Keratinocyte (primary cell): Measurements from ENCODE around the gene GRIK4. TPM values are rescaled to one million over a fixed set of nuclear protein-coding genes. Genes with fewer than 3 reads are reported as not detected.
A peak's percentile ranks its signal among the peaks of the same experiment; 100 is the strongest.

Experiments
- DNase-seq: peaks from one replicate; pipeline ENCODE4 v3.0.0-alpha.2; 2011; ENCODE audit warnings: low read depth, missing footprints, low spot score
- FAIRE-seq: peaks from 2 replicates; lab custom pipeline; 2011; peaks lifted over from hg19 to GRCh38; lab: Jason Lieb, UNC
- H2AFZ ChIP-seq: 2 replicates; pipeline ENCODE4 v1.6.0; 2012; ENCODE audit warnings: low read length, control low read depth, inconsistent platforms; ENCODE audit not compliant: control insufficient read depth
- H3K27ac ChIP-seq: 2 replicates; pipeline ENCODE4 v1.5.1; 2011; ENCODE audit warnings: low read length; ENCODE audit not compliant: control insufficient read depth, insufficient read depth
- H3K27me3 ChIP-seq: 3 replicates; pipeline ENCODE4 v1.6.0; 2011; ENCODE audit warnings: low read length; ENCODE audit not compliant: control insufficient read depth, insufficient read depth; ENCODE audit errors: extremely low read depth
- H3K36me3 ChIP-seq, 2 experiments: 2 replicates in 1 of 2; 3 replicates in 1 of 2; pipeline ENCODE4 v1.5.1; 2011; ENCODE audit warnings: low read length in 2 of 2, mild to moderate bottlenecking in 1 of 2; ENCODE audit not compliant: control insufficient read depth in 2 of 2, insufficient read depth in 2 of 2; ENCODE audit errors: extremely low read depth in 1 of 2
- H3K4me1 ChIP-seq: 3 replicates; pipeline ENCODE4 v1.5.1; 2011; ENCODE audit warnings: low read length; ENCODE audit not compliant: control insufficient read depth, insufficient read depth; ENCODE audit errors: extremely low read depth
- H3K4me2 ChIP-seq: 3 replicates; pipeline ENCODE4 v1.6.0; 2011; ENCODE audit warnings: low read depth, low read length; ENCODE audit not compliant: control insufficient read depth, insufficient read depth; ENCODE audit errors: extremely low read depth
- H3K4me3 ChIP-seq, 3 experiments: fragments of 200-600 bp in 1 of 3; sonication (generic) in 1 of 3; 2 replicates in 2 of 3; 3 replicates in 1 of 3; pipeline ENCODE4 v1.5.1; 2011 to 2016; ENCODE audit warnings: low read length in 3 of 3, mild to moderate bottlenecking in 3 of 3, control low read depth in 2 of 3, inconsistent platforms in 1 of 3, low read depth in 1 of 3, mixed read lengths in 1 of 3, mixed run types in 1 of 3, moderate library complexity in 1 of 3; ENCODE audit not compliant: control insufficient read depth in 2 of 3, insufficient read depth in 2 of 3; ENCODE audit errors: extremely low read depth in 1 of 3
- H3K79me2 ChIP-seq: 2 replicates; pipeline ENCODE4 v1.6.0; 2012; ENCODE audit warnings: low read length; ENCODE audit not compliant: control insufficient read depth, insufficient read depth
- H3K9ac ChIP-seq: 3 replicates; pipeline ENCODE4 v1.6.0; 2011; ENCODE audit warnings: low read length; ENCODE audit not compliant: control insufficient read depth, insufficient read depth; ENCODE audit errors: extremely low read depth
- H3K9me1 ChIP-seq: 3 replicates; pipeline ENCODE4 v1.6.0; 2011; ENCODE audit warnings: low read length; ENCODE audit not compliant: control insufficient read depth, insufficient read depth; ENCODE audit errors: extremely low read depth
- H3K9me3 ChIP-seq: 2 replicates; pipeline ENCODE4 v1.5.1; 2012; ENCODE audit warnings: low read depth, low read length; ENCODE audit not compliant: control insufficient read depth
- H4K20me1 ChIP-seq: 3 replicates; pipeline ENCODE4 v1.6.0; 2011; ENCODE audit warnings: low read length; ENCODE audit not compliant: control insufficient read depth, insufficient read depth; ENCODE audit errors: extremely low read depth
- EZH2 ChIP-seq: IDR thresholded peaks from one replicate; pipeline ENCODE4 v1.6.1; 2012; ENCODE audit warnings: inconsistent platforms, mild to moderate bottlenecking, low read length, moderate library complexity
- dilution Hi-C: fragments of 300-500 bp; cut with MboI; formaldehyde crosslinking; loops from one replicate; pipeline ENCODE4 v1.7.0; 2020; ENCODE audit warnings: low sequenced_read_pairs; ENCODE audit not compliant: extremely low pct_ligation_motif_present
- polyA plus RNA-seq, 5 experiments: library from polyadenylated mRNA; depleted of rRNA in 3 of 5; stranded (reverse) in 3 of 5; stranded (forward) in 1 of 5; unstranded in 1 of 5; fragments of >200 nt; gene quantifications; 1 replicate in 1 of 5; 2 replicates in 3 of 5; 3 replicates in 1 of 5; pipeline versions ENCODE4 v1.2.1 to v1.2.3, GENCODE V29; 2011 to 2012; ENCODE audit warnings: missing spikeins in 2 of 5, low read depth in 1 of 5, low replicate concordance in 1 of 5
- TF ChIP-seq, protein P1 (sequence below), 3 experiments: IDR thresholded peaks in 1 of 3; conservative IDR thresholded peaks in 1 of 3; optimal IDR thresholded peaks in 1 of 3; 2 replicates in 2 of 3; 3 replicates in 1 of 3; pipeline versions ENCODE3 to v1.5.1; 2011; ENCODE audit warnings: low read length in 3 of 3, mild to moderate bottlenecking in 3 of 3, moderate library complexity in 2 of 3, control low read depth in 1 of 3, inconsistent platforms in 1 of 3; ENCODE audit not compliant: insufficient read depth in 2 of 3; ENCODE audit errors: extremely low read depth in 1 of 3

The GRIK4 gene
- polyA plus RNA-seq, 1 donor (not counting 4 experiments of a cell fraction or from before 2014, with no cell fraction given) = not detected

DNA sequence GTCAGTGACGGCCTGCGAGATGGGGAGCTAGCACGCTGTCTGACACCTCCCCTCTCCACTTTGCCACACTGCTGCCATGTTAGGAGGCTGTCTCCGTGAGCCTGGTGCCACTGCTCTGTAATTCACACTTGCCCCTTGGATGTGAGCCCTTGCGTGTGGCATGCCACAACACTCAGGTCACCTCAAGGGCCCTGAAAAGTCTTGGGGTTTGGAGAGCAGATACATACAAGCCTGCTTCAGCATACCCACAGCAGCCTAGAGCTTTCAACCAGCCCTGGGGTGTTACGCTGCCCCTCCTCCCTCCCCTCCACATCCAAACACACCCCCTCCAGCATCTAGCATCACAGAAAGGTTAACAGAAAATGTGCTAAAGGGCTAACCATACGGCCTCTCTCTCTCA, 442.8 kb downstream of the GRIK4 start:
- no peaks in the 10 kb centered on the region for H3K79me2 ChIP-seq
- no peaks in the 10 kb centered on the region for H3K27me3 ChIP-seq
- H2AFZ ChIP-seq = no peak overlapping the region
- H3K4me1 ChIP-seq = peaks cover 10% of the 10 kb centered on the region
- DNase-seq (no peak), FAIRE-seq (no peak)
- no peak overlapping the region for H3K4me3 ChIP-seq
- TF ChIP-seq, protein P1, sequence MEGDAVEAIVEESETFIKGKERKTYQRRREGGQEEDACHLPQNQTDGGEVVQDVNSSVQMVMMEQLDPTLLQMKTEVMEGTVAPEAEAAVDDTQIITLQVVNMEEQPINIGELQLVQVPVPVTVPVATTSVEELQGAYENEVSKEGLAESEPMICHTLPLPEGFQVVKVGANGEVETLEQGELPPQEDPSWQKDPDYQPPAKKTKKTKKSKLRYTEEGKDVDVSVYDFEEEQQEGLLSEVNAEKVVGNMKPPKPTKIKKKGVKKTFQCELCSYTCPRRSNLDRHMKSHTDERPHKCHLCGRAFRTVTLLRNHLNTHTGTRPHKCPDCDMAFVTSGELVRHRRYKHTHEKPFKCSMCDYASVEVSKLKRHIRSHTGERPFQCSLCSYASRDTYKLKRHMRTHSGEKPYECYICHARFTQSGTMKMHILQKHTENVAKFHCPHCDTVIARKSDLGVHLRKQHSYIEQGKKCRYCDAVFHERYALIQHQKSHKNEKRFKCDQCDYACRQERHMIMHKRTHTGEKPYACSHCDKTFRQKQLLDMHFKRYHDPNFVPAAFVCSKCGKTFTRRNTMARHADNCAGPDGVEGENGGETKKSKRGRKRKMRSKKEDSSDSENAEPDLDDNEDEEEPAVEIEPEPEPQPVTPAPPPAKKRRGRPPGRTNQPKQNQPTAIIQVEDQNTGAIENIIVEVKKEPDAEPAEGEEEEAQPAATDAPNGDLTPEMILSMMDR (optimal IDR thresholded peaks at IDR 0.05 in 1 of 3, IDR thresholded peaks at IDR 0.05 in 1 of 3, conservative IDR thresholded peaks at IDR 0.05 in 1 of 3; ENCODE audit: extremely low read depth in 1 of 3, insufficient read depth in 2 of 3, low read length in 3 of 3) = no peak
- no peak for TF ChIP-seq EZH2
- H3K4me2 ChIP-seq = no peak overlapping the region
- H3K9me3 ChIP-seq = no peaks in the 10 kb centered on the region
- H3K36me3 ChIP-seq = no peaks in the 10 kb centered on the region
- H4K20me1 ChIP-seq = no peaks in the 10 kb centered on the region
- dilution Hi-C loops = no loop called here
- no peaks in the 10 kb centered on the region for H3K9me1 ChIP-seq
- no peak overlapping the region for H3K27ac ChIP-seq
- H3K9ac ChIP-seq = no peak overlapping the region

DNA sequence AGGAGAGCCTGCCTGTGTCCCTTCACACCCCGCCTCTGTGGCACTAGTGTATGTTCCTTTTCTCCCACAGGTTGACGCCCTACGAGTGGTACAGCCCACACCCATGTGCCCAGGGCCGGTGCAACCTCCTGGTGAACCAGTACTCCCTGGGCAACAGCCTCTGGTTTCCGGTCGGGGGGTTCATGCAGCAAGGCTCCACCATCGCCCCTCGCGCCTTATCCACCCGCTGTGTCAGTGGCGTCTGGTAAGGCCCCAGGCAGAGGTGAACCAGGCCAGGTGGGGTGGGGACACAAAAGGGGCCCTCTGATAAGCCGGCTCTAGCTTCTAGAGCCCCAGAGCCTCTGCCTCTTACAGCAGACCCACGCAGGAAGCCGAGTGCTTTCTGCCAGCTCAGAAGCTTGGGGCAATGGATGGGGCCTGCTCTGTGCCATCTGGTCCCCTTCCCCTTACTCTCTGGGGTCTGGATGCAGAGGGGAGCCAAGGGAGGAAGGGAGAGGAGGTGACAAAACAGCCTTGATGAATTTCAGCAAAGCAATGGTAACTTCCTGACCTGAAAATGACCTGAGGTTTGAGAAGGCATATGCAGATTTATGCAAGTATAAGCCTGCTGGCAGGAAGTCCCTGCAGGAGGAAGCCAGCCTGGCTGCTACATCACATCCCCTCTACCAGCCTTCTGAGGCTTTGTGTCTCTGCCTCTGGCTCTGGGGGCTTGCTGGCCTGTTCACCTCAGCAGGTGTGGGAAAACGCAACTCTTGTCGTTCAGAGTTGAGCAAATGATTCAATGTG, 445.4 kb downstream of the GRIK4 start:
- no peaks in the 10 kb centered on the region for H4K20me1 ChIP-seq
- no peak overlapping the region for H3K4me2 ChIP-seq
- H3K4me1 ChIP-seq = peaks cover 10% of the 10 kb centered on the region
- H3K9ac ChIP-seq = no peak overlapping the region
- H2AFZ ChIP-seq = peak overlapping the region; percentile 51
- FAIRE-seq (peak; percentile 49), DNase-seq (no peak)
- no peaks in the 10 kb centered on the region for H3K27me3 ChIP-seq
- H3K4me3 ChIP-seq = no peak overlapping the region
- TF ChIP-seq, protein P1 (optimal IDR thresholded peaks at IDR 0.05 in 1 of 3, IDR thresholded peaks at IDR 0.05 in 1 of 3, conservative IDR thresholded peaks at IDR 0.05 in 1 of 3; ENCODE audit: extremely low read depth in 1 of 3, insufficient read depth in 2 of 3, low read length in 3 of 3) = no peak
- TF ChIP-seq EZH2 = no peak
- H3K79me2 ChIP-seq = no peaks in the 10 kb centered on the region
- H3K27ac ChIP-seq = no peak overlapping the region
- H3K36me3 ChIP-seq = no peaks in the 10 kb centered on the region
- no peaks in the 10 kb centered on the region for H3K9me3 ChIP-seq
- dilution Hi-C loops = no loop called here
- no peaks in the 10 kb centered on the region for H3K9me1 ChIP-seq
